ENCODE measurements around the gene OPTC.

Gene OPTC

DNA sequence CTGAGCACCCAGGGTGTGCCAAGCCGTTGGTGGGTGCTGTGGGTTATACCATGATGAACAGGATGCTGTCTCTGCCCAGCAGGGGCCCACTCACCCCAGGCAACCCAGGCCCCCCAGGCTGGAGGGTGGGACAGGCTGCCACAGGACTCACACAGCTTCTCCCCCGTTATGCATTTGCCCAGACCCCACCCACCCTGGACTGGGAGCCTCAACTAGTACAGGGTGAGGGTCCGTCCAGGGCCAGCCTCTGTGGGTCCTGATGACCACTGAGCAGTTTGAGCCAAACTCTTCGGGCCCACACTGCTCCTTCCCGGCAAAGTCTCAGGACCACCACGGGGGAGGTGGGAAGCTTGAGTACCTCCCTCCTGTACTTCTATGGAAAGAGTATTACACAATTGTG lies 22.1 kb upstream of the OPTC start:
- CTCF ChIA-PET: interaction anchor here (0.6 kb wide), 2 partner anchors 16 to 246 kb away, joined by 3 read pairs; no protein-coding TSS in a partner anchor

GRCh38 chr1:203473281-203473680 lies 20.7 kb upstream of the OPTC start:
- Histone ChIP-seq H3K4me1 (ENCODE audit: control insufficient read depth, insufficient read depth, low read length) (peaks cover 3% of the 10 kb centered on the region; the same call in 1 of the 2 replicates), H3K4me3 (ENCODE audit: low read depth, low read length) (no peak overlapping the region), H3K36me3 (ENCODE audit: control insufficient read depth in 2 of 2, insufficient read depth in 1 of 2, low read length in 2 of 2) (no peaks in the 10 kb centered on the region), H3K9me3 (ENCODE audit: control insufficient read depth, insufficient read depth, low read depth, low read length) (no peaks in the 10 kb centered on the region), H3K27ac (ENCODE audit: extremely low read depth, low read depth, low read length) (no peak overlapping the region)
- TF ChIP-seq, protein P1, sequence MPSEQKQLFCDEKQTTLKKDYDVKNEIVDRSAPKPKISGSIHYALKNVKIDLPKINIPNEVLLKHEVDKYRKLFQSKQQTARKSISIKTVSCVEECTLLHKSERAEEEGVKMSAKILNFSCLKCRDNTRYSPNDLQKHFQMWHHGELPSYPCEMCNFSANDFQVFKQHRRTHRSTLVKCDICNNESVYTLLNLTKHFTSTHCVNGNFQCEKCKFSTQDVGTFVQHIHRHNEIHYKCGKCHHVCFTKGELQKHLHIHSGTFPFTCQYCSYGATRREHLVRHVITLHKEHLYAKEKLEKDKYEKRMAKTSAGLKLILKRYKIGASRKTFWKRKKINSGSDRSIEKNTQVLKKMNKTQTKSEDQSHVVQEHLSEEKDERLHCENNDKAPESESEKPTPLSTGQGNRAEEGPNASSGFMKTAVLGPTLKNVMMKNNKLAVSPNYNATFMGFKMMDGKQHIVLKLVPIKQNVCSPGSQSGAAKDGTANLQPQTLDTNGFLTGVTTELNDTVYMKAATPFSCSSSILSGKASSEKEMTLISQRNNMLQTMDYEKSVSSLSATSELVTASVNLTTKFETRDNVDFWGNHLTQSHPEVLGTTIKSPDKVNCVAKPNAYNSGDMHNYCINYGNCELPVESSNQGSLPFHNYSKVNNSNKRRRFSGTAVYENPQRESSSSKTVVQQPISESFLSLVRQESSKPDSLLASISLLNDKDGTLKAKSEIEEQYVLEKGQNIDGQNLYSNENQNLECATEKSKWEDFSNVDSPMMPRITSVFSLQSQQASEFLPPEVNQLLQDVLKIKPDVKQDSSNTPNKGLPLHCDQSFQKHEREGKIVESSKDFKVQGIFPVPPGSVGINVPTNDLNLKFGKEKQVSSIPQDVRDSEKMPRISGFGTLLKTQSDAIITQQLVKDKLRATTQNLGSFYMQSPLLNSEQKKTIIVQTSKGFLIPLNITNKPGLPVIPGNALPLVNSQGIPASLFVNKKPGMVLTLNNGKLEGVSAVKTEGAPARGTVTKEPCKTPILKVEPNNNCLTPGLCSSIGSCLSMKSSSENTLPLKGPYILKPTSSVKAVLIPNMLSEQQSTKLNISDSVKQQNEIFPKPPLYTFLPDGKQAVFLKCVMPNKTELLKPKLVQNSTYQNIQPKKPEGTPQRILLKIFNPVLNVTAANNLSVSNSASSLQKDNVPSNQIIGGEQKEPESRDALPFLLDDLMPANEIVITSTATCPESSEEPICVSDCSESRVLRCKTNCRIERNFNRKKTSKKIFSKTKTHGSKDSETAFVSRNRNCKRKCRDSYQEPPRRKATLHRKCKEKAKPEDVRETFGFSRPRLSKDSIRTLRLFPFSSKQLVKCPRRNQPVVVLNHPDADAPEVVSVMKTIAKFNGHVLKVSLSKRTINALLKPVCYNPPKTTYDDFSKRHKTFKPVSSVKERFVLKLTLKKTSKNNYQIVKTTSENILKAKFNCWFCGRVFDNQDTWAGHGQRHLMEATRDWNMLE (tag by site-specific recombination; conservative IDR thresholded peaks at IDR 0.05; ENCODE audit: low read depth): no peak
- no peak for TF ChIP-seq YY1 (tag by site-specific recombination; IDR thresholded peaks at IDR 0.05)
- TF ChIP-seq ZBTB8A (tag by site-specific recombination; IDR thresholded peaks at IDR 0.05): no peak
- TF ChIP-seq MYNN (tag by site-specific recombination; IDR thresholded peaks at IDR 0.05; ENCODE audit: borderline replicate concordance): no peak
- no peak for TF ChIP-seq ZXDB (tag by site-specific recombination; IDR thresholded peaks at IDR 0.05)
- TF ChIP-seq ZSCAN18 (tag by site-specific recombination; IDR thresholded peaks at IDR 0.05): no peak
- TF ChIP-seq ZNF747 (tag by site-specific recombination; IDR thresholded peaks at IDR 0.05): no peak
- no peak for TF ChIP-seq REPIN1 (tag by site-specific recombination; IDR thresholded peaks at IDR 0.05; ENCODE audit: low read depth)
- ChIA-PET POLR2A (interaction anchor here (0.7 kb wide), 1 partner anchor 131 kb away, joined by 4 read pairs; no protein-coding TSS in a partner anchor), CTCF (interaction anchor here (1.3 kb wide), 1 partner anchor 15 kb away, joined by 8 read pairs; no protein-coding TSS in a partner anchor)

More for the DNA sequence above, 22.1 kb upstream of the OPTC start:
- H3K9me3 ChIP-seq (ENCODE audit: control insufficient read depth, insufficient read depth, low read depth, low read length): no peaks in the 10 kb centered on the region
- no peak for TF ChIP-seq ZNF341 (tag by site-specific recombination; IDR thresholded peaks at IDR 0.05; ENCODE audit: low read depth)
- TF ChIP-seq ZNF596 (tag by site-specific recombination; IDR thresholded peaks at IDR 0.05): no peak
- TF ChIP-seq, protein P2, sequence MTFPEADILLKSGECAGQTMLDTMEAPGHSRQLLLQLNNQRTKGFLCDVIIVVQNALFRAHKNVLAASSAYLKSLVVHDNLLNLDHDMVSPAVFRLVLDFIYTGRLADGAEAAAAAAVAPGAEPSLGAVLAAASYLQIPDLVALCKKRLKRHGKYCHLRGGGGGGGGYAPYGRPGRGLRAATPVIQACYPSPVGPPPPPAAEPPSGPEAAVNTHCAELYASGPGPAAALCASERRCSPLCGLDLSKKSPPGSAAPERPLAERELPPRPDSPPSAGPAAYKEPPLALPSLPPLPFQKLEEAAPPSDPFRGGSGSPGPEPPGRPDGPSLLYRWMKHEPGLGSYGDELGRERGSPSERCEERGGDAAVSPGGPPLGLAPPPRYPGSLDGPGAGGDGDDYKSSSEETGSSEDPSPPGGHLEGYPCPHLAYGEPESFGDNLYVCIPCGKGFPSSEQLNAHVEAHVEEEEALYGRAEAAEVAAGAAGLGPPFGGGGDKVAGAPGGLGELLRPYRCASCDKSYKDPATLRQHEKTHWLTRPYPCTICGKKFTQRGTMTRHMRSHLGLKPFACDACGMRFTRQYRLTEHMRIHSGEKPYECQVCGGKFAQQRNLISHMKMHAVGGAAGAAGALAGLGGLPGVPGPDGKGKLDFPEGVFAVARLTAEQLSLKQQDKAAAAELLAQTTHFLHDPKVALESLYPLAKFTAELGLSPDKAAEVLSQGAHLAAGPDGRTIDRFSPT (tag by site-specific recombination; IDR thresholded peaks at IDR 0.05): no peak
- TF ChIP-seq, protein P3, sequence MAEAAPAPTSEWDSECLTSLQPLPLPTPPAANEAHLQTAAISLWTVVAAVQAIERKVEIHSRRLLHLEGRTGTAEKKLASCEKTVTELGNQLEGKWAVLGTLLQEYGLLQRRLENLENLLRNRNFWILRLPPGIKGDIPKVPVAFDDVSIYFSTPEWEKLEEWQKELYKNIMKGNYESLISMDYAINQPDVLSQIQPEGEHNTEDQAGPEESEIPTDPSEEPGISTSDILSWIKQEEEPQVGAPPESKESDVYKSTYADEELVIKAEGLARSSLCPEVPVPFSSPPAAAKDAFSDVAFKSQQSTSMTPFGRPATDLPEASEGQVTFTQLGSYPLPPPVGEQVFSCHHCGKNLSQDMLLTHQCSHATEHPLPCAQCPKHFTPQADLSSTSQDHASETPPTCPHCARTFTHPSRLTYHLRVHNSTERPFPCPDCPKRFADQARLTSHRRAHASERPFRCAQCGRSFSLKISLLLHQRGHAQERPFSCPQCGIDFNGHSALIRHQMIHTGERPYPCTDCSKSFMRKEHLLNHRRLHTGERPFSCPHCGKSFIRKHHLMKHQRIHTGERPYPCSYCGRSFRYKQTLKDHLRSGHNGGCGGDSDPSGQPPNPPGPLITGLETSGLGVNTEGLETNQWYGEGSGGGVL (tag by site-specific recombination; IDR thresholded peaks at IDR 0.05): no peak
- TF ChIP-seq ZNF488 (tag by site-specific recombination; IDR thresholded peaks at IDR 0.05): no peak
- no peak for TF ChIP-seq OSR2 (tag by site-specific recombination; IDR thresholded peaks at IDR 0.05)
- no peak for TF ChIP-seq ZIC2 (tag by site-specific recombination; IDR thresholded peaks at IDR 0.05)
- TF ChIP-seq, protein P4, sequence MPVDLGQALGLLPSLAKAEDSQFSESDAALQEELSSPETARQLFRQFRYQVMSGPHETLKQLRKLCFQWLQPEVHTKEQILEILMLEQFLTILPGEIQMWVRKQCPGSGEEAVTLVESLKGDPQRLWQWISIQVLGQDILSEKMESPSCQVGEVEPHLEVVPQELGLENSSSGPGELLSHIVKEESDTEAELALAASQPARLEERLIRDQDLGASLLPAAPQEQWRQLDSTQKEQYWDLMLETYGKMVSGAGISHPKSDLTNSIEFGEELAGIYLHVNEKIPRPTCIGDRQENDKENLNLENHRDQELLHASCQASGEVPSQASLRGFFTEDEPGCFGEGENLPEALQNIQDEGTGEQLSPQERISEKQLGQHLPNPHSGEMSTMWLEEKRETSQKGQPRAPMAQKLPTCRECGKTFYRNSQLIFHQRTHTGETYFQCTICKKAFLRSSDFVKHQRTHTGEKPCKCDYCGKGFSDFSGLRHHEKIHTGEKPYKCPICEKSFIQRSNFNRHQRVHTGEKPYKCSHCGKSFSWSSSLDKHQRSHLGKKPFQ (tag by site-specific recombination; IDR thresholded peaks at IDR 0.05): no peak
- no peak for TF ChIP-seq GFI1B (tag by site-specific recombination; IDR thresholded peaks at IDR 0.05)
- no peak for TF ChIP-seq ZNF202 (tag by site-specific recombination; IDR thresholded peaks at IDR 0.05; ENCODE audit: borderline replicate concordance)
- TF ChIP-seq, protein P5, sequence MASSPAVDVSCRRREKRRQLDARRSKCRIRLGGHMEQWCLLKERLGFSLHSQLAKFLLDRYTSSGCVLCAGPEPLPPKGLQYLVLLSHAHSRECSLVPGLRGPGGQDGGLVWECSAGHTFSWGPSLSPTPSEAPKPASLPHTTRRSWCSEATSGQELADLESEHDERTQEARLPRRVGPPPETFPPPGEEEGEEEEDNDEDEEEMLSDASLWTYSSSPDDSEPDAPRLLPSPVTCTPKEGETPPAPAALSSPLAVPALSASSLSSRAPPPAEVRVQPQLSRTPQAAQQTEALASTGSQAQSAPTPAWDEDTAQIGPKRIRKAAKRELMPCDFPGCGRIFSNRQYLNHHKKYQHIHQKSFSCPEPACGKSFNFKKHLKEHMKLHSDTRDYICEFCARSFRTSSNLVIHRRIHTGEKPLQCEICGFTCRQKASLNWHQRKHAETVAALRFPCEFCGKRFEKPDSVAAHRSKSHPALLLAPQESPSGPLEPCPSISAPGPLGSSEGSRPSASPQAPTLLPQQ (tag by site-specific recombination; IDR thresholded peaks at IDR 0.05): no peak
- no peak for TF ChIP-seq ZNF24 (tag by site-specific recombination; IDR thresholded peaks at IDR 0.05)
- peaks cover 3% of the 10 kb centered on the region; the same call in 1 of the 2 replicates for H3K4me1 ChIP-seq (ENCODE audit: control insufficient read depth, insufficient read depth, low read length)
- no peak overlapping the region for H3K27ac ChIP-seq (ENCODE audit: extremely low read depth, low read depth, low read length)
- POLR2A ChIA-PET: interaction anchor here (0.5 kb wide), 1 partner anchor 170 kb away, joined by 4 read pairs; no protein-coding TSS in a partner anchor
- no peaks in the 10 kb centered on the region for H3K36me3 ChIP-seq (ENCODE audit: control insufficient read depth in 2 of 2, insufficient read depth in 1 of 2, low read length in 2 of 2)
- no peak overlapping the region for H3K4me3 ChIP-seq (ENCODE audit: low read depth, low read length)
